Liver (tissue), 9 donors: ENCODE results near the gene FARP1. TPM values are rescaled to one million over a fixed set of nuclear protein-coding genes. Genes with fewer than 3 reads are reported as not detected.

ENCODE experiments used
- DNase-seq: peaks from one replicate; pipeline ENCODE4 v3.0.0-alpha.2; 2017; ENCODE audit warnings: low spot score
- H3K27ac ChIP-seq, 2 donors: one replicate each; pipeline ENCODE4 v1.7.0; 2013; ENCODE audit warnings: inconsistent platforms in 2 of 2, low read length in 2 of 2, control low read depth in 1 of 2, low read depth in 1 of 2, mild to moderate bottlenecking in 1 of 2
- H3K27me3 ChIP-seq, 4 donors: one replicate each; pipeline versions ENCODE4 v1.6.1 to v1.7.0; 2013; ENCODE audit warnings: low read length in 3 of 4, inconsistent platforms in 1 of 4, mild to moderate bottlenecking in 1 of 4, moderate library complexity in 1 of 4; ENCODE audit not compliant: control insufficient read depth in 4 of 4, insufficient read depth in 4 of 4
- H3K36me3 ChIP-seq, 4 donors: one replicate each; pipeline versions ENCODE4 v1.6.1 to v1.7.0; 2013; ENCODE audit warnings: low read length in 3 of 4, mild to moderate bottlenecking in 3 of 4, low read depth in 1 of 4, moderate library complexity in 1 of 4; ENCODE audit not compliant: control insufficient read depth in 4 of 4, insufficient read depth in 3 of 4
- H3K4me1 ChIP-seq, 4 donors: one replicate each; pipeline versions ENCODE4 v1.6.1 to v1.7.0; 2013; ENCODE audit warnings: low read length in 3 of 4, mild to moderate bottlenecking in 3 of 4, moderate library complexity in 1 of 4; ENCODE audit not compliant: control insufficient read depth in 4 of 4, insufficient read depth in 4 of 4
- H3K4me3 ChIP-seq, 3 donors: one replicate each; pipeline versions ENCODE4 v1.6.1 to v1.7.0; 2013; ENCODE audit warnings: low read length in 3 of 3, control low read depth in 1 of 3, low read depth in 1 of 3, mild to moderate bottlenecking in 1 of 3
- H3K9ac ChIP-seq, 2 donors: one replicate each; pipeline ENCODE4 v1.7.0; 2013; ENCODE audit warnings: low read length in 2 of 2, mild to moderate bottlenecking in 2 of 2, moderate library complexity in 2 of 2, control low read depth in 1 of 2, low read depth in 1 of 2
- H3K9me3 ChIP-seq, 4 donors: one replicate each; pipeline versions ENCODE4 v1.6.1 to v1.7.0; 2013; ENCODE audit warnings: low read length in 3 of 4; ENCODE audit not compliant: control insufficient read depth in 4 of 4
- ATF3 ChIP-seq: IDR thresholded peaks from 2 replicates; pipeline ENCODE4 v1.6.1; 2016; ENCODE audit warnings: antibody characterized with exemption
- CTCF ChIP-seq: fragments of 150-350 bp; IDR thresholded peaks from 2 replicates; pipeline ENCODE4 v1.5.1; 2017; ENCODE audit warnings: improper control_type of control experiment, low read depth, low read length; ENCODE audit not compliant: missing input control
- EGR1 ChIP-seq, 2 donors: IDR thresholded peaks; 2 replicates each; pipeline ENCODE4 v1.6.1; 2016 to 2018; ENCODE audit warnings: antibody characterized with exemption in 2 of 2, low read depth in 2 of 2
- FOXA1 ChIP-seq: IDR thresholded peaks from 2 replicates; pipeline ENCODE4 v1.6.1; 2016; ENCODE audit warnings: antibody characterized with exemption
- FOXA2 ChIP-seq: IDR thresholded peaks from 2 replicates; pipeline ENCODE4 v1.6.1; 2016; ENCODE audit warnings: antibody characterized with exemption
- GABPA ChIP-seq, 2 donors: IDR thresholded peaks in 1 of 2; conservative IDR thresholded peaks in 1 of 2; 2 replicates each; pipeline ENCODE4 v1.6.1; 2016; ENCODE audit warnings: antibody characterized with exemption in 2 of 2, mild to moderate bottlenecking in 1 of 2, moderate library complexity in 1 of 2
- HNF4A ChIP-seq, 2 donors: conservative IDR thresholded peaks; 2 replicates each; pipeline ENCODE4 v1.6.1; 2016; ENCODE audit warnings: antibody characterized with exemption in 2 of 2, mild to moderate bottlenecking in 2 of 2
- HNF4G ChIP-seq: IDR thresholded peaks from 2 replicates; pipeline ENCODE4 v1.6.1; 2016; ENCODE audit warnings: antibody characterized with exemption
- JUND ChIP-seq, 2 donors: IDR thresholded peaks; 2 replicates each; pipeline ENCODE4 v1.6.1; 2016; ENCODE audit warnings: antibody characterized with exemption in 2 of 2
- RAD21 ChIP-seq, 2 donors: IDR thresholded peaks; 2 replicates each; pipeline ENCODE4 v1.6.1; 2016; ENCODE audit warnings: antibody characterized with exemption in 2 of 2, mild to moderate bottlenecking in 2 of 2
- REST ChIP-seq: IDR thresholded peaks from 2 replicates; pipeline ENCODE4 v1.6.1; 2016; ENCODE audit warnings: antibody characterized with exemption, mild to moderate bottlenecking
- RXRA ChIP-seq, 2 donors: IDR thresholded peaks; 2 replicates each; pipeline ENCODE4 v1.6.1; 2017 to 2018; ENCODE audit warnings: antibody characterized with exemption in 2 of 2, mild to moderate bottlenecking in 1 of 2
- SP1 ChIP-seq: IDR thresholded peaks from 2 replicates; pipeline ENCODE4 v1.6.1; 2018; ENCODE audit warnings: antibody characterized with exemption, mild to moderate bottlenecking
- YY1 ChIP-seq: IDR thresholded peaks from 2 replicates; pipeline ENCODE4 v1.6.1; 2016; ENCODE audit warnings: antibody characterized with exemption, mild to moderate bottlenecking
- ZBTB33 ChIP-seq: IDR thresholded peaks from 2 replicates; pipeline ENCODE4 v1.6.1; 2016; ENCODE audit warnings: antibody characterized with exemption
- WGBS: extraction: QIAGEN DNeasy Blood & Tissue Kit; methylation state at CpG from one replicate; pipeline ENCODE4 v1.1.7; 2013; 5-methylcytosine and 5-hydroxymethylcytosine counted together
- polyA plus RNA-seq, 2 donors: library from polyadenylated mRNA; stranded (reverse) in 1 of 2; unstranded in 1 of 2; fragments of 200-250 nt in 1 of 2; fragments of >200 nt in 1 of 2; fragmentation: Nextera tagmentation in 1 of 2; extraction: Ambion mirVana in 1 of 2; gene quantifications; one replicate each; pipeline versions ENCODE4 v1.2.1 to v1.2.3, GENCODE V29; 2013 to 2015
- total RNA-seq, 2 donors: library from RNA; depleted of rRNA; stranded (reverse); fragments of >200 nt; gene quantifications; one replicate each; pipeline ENCODE4 v1.2.3, GENCODE V29; 2014
- donor health status: healthy.
- donor health status: healthy.
- donor health status: healthy.
- donor health status: healthy.
- donor health status: healthy.

Gene FARP1
- total and polyA plus RNA-seq, 4 donors: 28.4 to 62.6 (median 39.8) TPM

- TF ChIP-seq HNF4G: no peak
Observed at GRCh38 chr13:98199480-98199879, 56.6 kb downstream of the FARP1 start (continued).

GRCh38 chr13:98200211-98200878 lies 57.5 kb downstream of the FARP1 start:
- H3K9ac ChIP-seq: no peak overlapping the region
- no peaks in the 10 kb centered on the region for H3K9me3 ChIP-seq
- H3K36me3 ChIP-seq: no peaks in the 10 kb centered on the region
- peaks cover 15 to 51% (median 34%) of the 10 kb centered on the region in 4 donors for H3K4me1 ChIP-seq
- no peaks in the 10 kb centered on the region for H3K27me3 ChIP-seq
- 94% methylated on average over 5 of the region's 5 CpGs for WGBS
- no peak overlapping the region for H3K4me3 ChIP-seq
- no peak overlapping the region for H3K27ac ChIP-seq
- DNase-seq: no peak
- TF ChIP-seq YY1 (no peak), ZBTB33 (no peak)

- Histone ChIP-seq H3K9ac (no peak overlapping the region), H3K27me3 (no peaks in the 10 kb centered on the region), H3K36me3 (no peaks in the 10 kb centered on the region), H3K27ac (peak overlapping the region; percentile 2 to 50), H3K4me3 (no peak overlapping the region), H3K4me1 (peaks cover 10 to 46% (median 30%) of the 10 kb centered on the region in 4 donors), H3K9me3 (peaks cover 0 to under 1% (median 0%) of the 10 kb centered on the region in 4 donors)
- 84% methylated on average over 8 of the region's 8 CpGs for WGBS
- no peak for DNase-seq
- TF ChIP-seq RXRA (IDR thresholded peaks at IDR 0.05): no peak
Observed at GRCh38 chr13:98201189-98201588, 58.3 kb downstream of the FARP1 start.

GRCh38 chr13:98201984-98202383 lies 59.1 kb downstream of the FARP1 start:
- H3K27ac ChIP-seq: peak overlapping the region; percentile 59 to 71
- no peaks in the 10 kb centered on the region for H3K36me3 ChIP-seq
- peaks cover 0 to 3% (median 0%) of the 10 kb centered on the region in 4 donors for H3K9me3 ChIP-seq
- H3K4me1 ChIP-seq: peaks cover 10 to 43% (median 29%) of the 10 kb centered on the region in 4 donors
- no peak for DNase-seq
- peak overlapping the region in 1 of 2 donors; percentile 7 for H3K9ac ChIP-seq
- WGBS: 21% methylated on average over 6 of the region's 6 CpGs
- H3K27me3 ChIP-seq: no peaks in the 10 kb centered on the region
- H3K4me3 ChIP-seq: no peak overlapping the region
- peak in 1 of 2 donors; percentile 38 for TF ChIP-seq GABPA (IDR thresholded peaks at IDR 0.05 in 1 of 2, conservative IDR thresholded peaks at IDR 0.05 in 1 of 2)
- TF ChIP-seq RAD21 (IDR thresholded peaks at IDR 0.05): peak; percentile 40 to 64
- TF ChIP-seq YY1: peak; percentile 67
- TF ChIP-seq JUND (IDR thresholded peaks at IDR 0.05): peak in 1 of 2 donors; percentile 67
- peak in 1 of 2 donors; percentile 50 for TF ChIP-seq EGR1 (IDR thresholded peaks at IDR 0.05; ENCODE audit: low read depth in 2 of 2)
- TF ChIP-seq FOXA2: no peak
- TF ChIP-seq RXRA (IDR thresholded peaks at IDR 0.05): peak; percentile 88 to 94
- TF ChIP-seq ZBTB33: peak; percentile 66
- TF ChIP-seq ATF3: no peak
- TF ChIP-seq SP1: peak; percentile 73
- peak; percentile 91 for TF ChIP-seq HNF4G
- no peak for TF ChIP-seq CTCF
- TF ChIP-seq HNF4A (conservative IDR thresholded peaks at IDR 0.05): peak; percentile 98
- no peak for TF ChIP-seq FOXA1
- no peak for TF ChIP-seq REST
